Endometrial microvascular endothelial cells (primary cell): Measurements from ENCODE around the gene SENP5. TPM values are rescaled to one million over a fixed set of nuclear protein-coding genes. Genes with fewer than 3 reads are reported as not detected.
"Not testable (repeated sequence)": the region's sequence is repeated elsewhere in the genome, so short reads cannot be mapped to it uniquely, and the experiment has no call there.

Experiments used
- in situ Hi-C: cut with HindIII; loops from 2 replicates; pipeline ENCODE4 v1.10.0; 2017; ENCODE audit warnings: low sequenced_read_pairs, low pct_unique_long_range_greater_than_20kb; ENCODE audit errors: inconsistent ontology term
- total RNA-seq: library from RNA; depleted of rRNA; stranded (reverse); fragments of >200 nt; gene quantifications from one replicate; pipeline ENCODE4 v1.2.3, GENCODE V29; 2015; ENCODE audit errors: inconsistent ontology term

Gene SENP5
- total RNA-seq, 1 donor from 2014 or later = 22.7 TPM

DNA sequence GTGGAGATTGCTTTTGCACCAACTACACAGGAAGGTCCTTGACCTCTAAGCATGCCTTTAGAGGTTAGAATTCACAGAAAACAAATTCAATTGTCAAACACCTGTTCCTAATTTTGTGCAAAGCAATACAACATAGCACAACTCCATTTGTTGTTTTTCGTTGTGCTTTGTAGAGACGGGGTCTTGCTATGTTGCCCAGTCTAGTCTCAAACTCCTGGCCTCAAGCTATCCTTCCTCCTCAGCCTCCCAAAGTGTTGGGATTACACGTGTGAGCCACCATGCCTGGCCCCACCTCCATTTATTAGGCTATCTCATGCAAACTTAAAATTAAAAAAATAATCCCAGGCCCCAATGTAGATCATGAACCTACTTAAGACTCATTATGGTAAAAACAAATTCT lies 68.6 kb downstream of the SENP5 start:
- in situ Hi-C loops = no loop called here

DNA sequence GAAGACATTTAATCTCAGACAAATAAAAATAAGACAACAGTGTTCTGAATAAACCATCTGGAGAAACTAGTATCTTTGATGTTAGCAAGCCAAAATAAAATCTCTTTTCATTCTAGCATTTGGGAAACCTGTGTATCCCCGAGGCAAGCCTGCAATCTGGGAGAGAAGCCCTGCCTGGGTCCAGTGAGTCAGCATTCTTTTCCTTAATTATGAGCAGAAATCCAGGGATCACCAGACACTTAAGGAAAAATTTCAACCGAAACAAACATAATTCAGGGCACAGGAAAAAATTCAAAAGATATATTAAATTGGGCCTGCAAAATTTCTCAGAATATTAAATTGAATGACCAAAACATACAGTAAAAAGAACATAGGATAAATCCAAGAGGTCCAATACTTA lies 70.4 kb downstream of the SENP5 start:
- in situ Hi-C loops = no loop called here

DNA sequence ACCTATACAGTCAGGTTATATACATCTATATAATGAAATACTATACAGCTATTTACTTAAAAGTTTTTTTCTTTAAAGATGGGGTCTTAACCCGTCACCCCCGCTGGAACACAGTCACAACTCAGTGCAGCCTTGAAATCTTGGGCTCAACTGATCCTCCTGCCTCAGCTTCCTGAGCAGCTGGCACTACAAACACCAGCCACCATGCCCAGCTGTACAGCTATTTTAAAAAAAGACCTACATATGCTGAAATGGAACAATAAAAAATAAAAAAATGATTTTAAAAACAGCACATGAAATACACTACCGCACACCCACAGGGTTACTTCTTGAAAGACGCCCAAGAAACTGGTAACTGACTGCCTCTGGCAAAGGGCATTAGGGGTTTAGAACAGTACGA lies 70.9 kb downstream of the SENP5 start:
- in situ Hi-C loops = no loop called here

DNA sequence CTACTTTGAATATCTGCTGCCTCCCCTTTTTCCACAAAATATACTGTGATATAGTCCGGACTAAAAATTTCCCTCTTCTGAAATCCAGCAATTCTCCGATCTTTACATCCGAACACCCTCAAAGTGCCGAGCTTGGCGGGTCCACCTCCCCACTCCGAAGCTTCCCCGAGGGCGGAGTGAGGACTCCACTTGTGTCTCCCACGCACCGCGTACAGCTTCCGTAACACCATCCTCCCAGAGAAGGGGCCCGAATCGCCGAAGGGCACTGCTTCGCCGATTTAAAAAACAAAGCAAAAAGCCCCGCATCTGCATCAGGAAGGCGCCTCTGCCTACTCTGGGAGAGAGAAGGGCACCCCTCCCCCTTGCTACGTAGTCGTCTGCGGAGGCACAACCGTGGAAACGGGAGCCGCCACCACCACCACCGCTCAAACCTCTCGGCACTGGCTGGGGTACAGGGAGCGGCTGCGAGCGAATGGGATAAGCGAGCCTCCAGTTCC lies 74.1 kb downstream of the SENP5 start:
- in situ Hi-C loops = no loop called here

DNA sequence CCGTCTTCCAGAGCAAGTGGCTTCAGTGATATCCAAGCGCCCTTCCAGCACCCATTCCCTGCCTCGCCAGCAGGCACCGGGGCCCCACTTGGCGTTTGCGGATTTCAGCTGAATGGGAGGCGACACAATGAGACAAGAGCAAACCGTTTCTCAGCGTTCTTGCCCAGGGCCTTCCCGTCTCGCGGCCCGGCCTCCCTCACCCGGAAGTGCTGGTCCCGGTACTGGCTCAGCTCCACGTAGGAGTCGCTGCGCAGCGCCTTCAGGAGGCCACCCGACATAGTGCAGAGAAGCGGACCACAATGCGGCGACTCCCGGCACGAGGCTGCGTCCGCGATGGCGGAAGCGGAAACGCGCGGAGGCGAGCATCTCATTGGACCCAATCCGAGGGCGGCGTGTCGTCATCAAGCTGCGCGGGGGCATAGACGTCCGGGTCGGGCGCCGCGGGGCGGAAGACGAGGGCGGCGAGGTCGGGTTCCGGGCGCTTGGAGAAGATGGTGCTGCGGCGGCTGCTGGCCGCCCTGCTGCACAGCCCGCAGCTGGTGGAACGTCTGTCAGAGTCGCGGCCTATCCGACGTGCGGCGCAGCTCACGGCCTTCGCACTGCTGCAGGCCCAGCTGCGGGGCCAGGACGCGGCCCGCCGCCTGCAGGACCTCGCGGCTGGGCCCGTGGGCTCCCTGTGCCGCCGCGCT lies 74.7 kb downstream of the SENP5 start, which contains the start of gene NCBP2:
TSS of gene NCBP2 (minus strand) at position 303 of the 689 bp plus-strand sequence. CDS start at position 278, 25 bp downstream.
- in situ Hi-C loops = no loop called here

DNA sequence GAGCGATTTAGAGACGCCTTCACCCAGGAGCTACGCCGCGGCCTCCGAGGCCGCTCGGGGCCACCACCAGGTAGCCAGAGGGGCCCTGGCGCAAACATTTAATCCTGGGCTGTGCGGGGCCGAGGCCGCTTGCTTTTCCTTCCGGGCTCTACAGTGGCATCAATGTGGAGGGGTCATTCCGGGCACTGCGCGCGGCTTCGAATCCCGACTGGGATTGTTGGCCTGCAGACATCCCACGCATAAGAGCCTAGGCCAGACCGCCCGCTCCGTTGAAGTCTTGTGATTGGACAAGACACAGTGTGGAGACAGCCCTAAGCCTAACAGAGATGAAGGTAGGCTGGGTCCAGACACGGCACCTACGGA lies 75.2 kb downstream of the SENP5 start:
- in situ Hi-C loops = no loop called here

DNA sequence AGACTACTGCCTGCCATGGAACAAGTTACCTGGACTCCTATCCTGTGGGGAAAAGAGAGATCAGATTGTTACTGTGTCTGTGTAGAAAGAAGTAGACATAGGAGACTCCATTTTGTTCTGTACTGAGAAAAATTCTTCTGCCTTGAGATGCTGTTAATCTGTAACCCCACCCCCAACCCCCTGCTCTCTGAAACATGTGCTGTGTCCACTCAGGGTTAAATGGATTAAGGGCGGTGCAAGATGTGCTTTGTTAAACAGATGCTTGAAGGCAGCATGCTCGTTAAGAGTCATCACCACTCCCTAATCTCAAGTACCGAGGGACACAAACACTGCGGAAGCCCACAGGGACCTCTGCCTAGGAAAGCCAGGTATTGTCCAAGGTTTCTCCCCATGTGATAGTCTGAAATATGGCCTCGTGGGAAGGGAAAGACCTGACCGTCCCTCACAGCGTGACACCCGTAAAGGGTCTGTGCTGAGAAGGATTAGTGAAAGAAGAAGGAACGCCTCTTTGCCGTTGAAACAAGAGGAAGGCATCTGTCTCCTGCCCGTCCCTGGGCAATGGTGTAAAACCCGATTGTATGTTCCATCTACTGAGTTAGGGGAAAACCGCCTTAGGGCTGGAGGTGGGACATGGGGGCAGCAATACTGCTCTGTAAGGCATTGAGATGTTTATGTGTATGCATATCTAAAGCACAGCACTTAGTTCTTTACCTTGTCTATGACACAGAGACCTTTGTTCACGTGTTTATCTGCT lies 76.5 kb downstream of the SENP5 start:
- in situ Hi-C loops = not testable (repeated sequence)

DNA sequence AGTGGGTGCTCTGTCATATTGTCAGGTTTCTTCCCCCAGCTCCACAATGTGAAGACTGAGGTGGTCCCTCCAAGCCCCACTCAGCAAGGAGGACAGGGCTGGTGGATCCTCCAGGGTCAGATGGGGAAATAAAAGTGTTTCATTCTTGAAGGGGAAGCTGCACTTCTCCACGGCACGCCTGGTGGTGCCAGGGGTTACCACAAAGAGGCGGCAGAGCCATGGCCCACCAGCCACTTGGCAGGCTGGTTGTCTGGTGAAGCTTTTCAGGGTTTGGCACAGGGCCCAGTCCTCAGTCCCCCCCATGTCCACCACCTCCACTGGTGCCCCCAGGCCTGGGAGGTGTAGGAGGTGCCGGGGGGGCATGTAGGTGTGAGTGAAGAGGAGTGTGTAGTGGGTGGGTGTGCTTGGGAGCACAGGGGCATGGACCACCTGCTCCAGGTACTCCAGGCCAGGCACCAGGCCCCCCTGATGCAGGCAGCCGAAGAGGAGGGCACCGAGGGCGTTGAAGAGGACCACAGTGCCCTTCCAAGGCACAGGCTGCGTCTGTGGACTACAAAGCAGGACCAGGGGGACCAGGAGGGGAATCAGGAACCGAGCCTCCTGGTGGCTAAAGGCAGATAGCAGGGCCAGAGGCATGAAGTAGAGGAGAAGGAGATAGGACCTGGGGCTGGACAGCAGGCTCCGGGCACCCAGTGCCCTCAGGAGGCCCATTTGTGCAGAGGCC lies 79.6 kb downstream of the SENP5 start:
- in situ Hi-C loops = no loop called here

DNA sequence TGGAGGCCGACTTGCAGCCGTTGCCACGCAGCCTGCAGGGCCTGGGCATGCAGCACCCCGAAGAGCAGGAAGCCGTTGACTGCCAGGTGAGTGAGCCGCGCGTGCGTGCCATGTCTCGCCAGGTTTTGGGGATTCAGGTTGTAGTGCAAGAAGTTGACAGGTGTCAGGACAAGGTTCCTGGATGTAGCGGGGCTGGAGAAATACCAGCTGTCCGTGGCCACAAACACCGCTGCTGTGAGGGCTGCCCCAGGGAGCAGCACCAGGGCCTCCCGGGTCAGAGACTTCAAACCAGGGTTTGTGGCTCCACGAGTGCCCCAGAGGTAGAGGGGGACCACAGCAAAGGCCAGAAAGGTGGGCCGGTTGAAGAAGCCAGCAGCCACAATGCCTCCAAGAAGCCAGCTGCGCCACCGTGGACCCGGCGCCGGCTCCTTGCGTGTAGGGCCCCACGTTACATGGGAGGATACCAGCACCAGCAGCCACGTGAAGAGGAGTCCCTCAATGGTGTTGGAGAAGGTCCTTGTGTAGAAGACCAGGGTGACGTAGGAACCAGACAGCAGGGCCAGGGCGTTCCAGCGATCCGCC lies 80.2 kb downstream of the SENP5 start:
- in situ Hi-C loops = no loop called here

DNA sequence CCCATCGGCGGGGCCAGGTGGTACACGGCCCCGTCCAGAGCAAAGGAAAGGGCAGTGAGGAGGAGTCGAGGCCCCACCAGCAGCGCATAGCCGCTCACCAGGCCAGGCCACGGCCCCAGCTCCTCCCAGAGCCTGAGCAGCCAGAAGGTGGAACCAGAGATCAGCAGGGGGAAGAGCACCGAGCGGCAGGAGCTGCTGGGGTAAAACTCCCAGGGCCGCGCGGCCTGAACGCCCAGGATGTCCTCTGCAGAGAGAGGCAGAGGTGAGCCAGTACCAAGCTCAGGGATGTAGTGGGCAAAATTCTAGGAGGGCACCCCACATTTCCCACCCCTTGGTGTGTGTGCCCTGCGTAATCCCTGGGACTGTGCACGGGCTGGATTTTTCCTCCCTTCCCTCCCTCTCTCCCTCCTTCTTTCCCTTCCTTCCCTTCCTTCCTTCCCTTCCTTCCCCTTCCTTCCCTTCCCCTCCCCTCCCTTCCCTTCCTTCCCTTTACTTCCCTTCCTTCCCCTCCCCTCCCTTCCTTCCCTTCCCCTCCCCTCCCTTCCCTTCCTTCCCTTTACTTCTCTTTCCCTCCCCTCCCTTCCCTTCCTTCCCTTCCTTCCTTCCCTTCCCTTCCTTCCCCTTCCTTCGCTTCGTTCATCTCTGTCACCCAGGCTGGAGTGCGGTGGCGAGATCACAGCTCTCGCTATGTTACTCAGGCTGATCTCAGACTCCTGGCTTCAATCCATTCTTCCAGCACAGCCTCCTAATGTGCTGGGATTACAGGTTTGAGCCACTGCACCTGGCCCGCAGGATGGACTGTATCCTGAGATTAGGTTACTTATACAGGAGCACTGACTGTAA lies 80.9 kb downstream of the SENP5 start:
- in situ Hi-C loops = no loop called here

DNA sequence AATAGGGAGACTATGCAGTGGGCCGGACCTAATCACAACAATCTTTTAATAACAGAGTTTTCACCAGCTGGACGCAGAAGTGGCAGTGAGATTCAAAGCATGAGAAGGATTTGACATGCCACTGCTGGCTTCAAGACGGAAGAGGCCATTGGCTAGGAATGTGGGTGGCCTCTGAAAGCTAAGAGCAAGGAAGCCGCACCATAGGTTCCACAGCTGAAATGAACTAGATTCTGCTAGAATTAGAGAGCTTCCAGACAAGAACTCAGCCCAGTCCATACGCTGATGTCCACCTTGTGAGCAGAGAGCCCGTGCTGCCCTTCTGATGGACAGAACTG lies 81.5 kb downstream of the SENP5 start:
- in situ Hi-C loops = no loop called here

DNA sequence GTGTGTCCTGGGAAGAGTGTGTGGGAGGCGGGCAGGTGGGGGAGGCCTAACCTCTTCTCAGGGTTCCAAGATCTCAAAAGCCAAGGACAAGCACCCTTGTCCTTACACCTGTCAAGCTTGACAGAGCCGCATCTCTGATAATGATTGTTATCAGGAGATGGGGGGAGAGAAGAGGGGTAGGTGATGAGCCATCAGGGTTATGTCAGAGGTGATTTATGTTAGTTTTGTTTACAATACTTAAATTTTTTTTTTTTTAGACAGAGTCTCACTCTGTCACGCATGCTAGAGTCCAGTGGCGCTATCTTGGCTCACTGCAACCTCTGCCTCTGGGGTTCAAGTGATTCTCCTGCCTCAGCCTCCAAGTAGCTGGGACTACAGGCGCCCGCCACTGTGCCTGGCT lies 82.0 kb downstream of the SENP5 start:
- in situ Hi-C loops = no loop called here

DNA sequence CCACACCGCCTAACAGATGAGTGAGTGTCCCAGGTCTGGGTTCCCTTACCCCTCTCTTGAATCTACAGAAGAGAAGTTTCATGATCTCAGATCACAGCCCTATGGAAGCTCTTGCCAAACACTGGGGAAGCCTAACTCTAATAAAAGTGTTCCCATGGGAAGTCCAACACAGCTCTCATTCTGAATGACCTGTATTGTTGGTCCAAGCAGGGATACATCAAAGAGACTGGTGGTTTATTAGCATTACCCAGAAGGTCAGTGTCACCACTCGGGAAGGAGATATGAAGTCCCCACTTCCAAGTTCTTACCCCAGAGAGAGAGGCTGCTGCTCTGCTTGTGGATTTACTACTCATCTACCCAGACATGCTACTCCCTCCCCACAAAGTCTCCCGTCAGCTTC lies 83.7 kb downstream of the SENP5 start:
- in situ Hi-C loops = no loop called here

DNA sequence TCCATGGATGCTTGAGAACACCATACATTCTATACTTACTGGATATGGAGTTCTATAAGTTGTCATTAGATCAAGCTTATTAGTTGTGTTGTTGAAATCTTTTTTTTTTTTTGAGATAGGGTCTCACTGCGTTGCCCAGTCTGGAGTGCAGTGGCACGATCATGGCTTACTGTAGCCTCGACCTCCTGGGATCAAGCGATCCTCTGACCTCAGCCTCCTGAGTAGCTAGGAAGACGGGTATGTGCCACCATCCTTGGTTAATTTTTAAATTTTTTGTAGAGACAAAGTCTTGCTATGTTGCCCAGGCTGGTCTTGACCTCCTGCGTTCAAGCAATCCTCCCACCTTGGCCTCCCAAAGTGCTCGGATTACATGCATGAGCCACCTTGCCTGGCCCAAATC lies 87.1 kb downstream of the SENP5 start:
- in situ Hi-C loops = no loop called here

DNA sequence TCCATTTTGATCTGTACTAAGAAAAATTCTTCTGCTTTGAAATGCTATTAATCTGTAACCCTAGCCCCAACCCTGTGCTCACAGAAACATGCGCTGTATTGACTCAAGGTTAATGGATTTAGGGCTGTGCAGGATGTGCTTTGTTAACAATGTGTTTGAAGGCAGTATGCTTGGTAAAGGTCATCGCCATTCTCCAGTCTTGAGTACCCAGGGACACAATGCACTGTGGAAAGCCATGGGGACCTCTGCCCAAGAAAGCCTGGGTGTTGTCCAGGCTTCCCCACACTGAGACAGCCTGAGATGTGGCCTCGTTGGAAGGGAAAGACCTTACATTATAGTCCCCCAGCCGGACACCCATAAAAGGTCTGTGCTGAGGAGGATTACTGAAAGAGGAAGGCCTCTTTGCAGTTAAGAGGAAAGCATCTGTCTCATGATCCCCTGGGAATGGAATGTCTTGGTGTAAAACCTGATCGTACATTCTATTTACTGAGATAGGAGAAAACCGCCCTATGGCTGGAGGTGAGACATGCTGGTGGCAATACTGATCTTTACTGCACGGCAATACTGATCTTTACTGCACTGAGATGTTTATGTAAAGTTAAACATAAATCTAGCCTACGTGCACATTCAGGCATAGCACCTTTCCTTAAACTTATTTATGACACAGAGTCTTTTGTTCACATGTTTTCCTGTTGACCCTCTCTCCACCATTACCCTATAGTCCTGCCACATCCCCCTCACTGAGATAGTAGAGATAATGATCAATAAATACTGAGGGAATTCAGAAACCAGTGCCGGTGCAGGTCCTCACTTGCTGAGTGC lies 94.6 kb downstream of the SENP5 start:
- in situ Hi-C loops = no loop called here

DNA sequence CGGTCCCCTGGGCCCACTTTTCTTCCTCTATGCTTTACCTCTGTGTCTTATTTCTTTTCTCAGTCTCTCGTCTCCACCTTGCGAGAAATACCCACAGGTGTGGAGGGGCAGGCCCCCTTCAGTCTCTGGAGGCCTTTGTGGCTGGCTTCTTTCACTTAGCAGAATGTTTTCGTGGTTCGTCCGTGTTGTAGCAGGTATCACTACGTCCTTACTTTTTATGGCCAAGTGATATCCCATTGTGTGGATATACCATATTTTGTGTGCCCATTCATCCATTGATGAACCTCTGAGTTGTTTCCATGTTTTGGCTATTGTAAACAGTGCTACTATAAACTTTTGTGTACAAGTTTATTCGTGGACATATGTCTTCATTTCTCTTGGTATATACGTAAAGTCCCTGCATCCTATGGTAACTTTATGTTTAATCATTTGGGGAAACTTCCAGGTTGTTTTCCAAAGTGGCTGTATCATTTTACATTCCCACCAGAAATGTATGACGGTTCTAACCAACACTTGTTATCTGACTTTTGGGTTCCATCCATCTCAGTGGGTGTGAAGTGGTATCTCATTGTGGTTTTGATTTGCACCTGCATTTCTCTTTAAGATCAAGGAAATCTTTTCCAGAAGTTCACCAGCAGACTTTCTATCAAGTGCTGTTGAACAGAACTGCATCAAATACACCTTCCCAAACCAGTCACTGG lies 95.4 kb downstream of the SENP5 start:
- in situ Hi-C loops = no loop called here

DNA sequence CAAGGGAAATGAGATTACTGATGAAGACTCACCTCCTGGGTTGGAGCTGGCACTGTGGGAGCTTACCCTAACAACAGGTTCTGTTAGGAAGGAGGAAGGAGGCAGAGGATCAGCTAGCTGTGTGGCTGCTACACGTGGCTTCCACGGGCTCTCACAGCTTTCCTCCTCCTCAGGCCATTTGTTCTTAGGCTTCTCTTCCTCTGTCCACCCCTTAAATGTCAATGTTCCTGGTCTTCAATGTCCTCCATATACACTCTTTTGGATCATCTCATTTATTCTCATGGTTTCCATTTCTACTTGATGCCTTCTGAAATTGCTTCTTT lies 95.9 kb downstream of the SENP5 start:
- in situ Hi-C loops = no loop called here
